Breast epithelium (tissue), 3 donors: ENCODE results near the gene MELTF.

ENCODE experiments used
- POLR2A ChIP-seq: fragments of 450-650 bp; IDR thresholded peaks from one replicate; pipeline ENCODE4 v1.6.1; 2016; ENCODE audit warnings: antibody characterized with exemption, mild to moderate bottlenecking, moderate library complexity
- POLR2AphosphoS5 ChIP-seq, 3 donors: sonication (generic); formaldehyde crosslinking; IDR thresholded peaks; one replicate each; pipeline ENCODE4 v1.6.1; 2017; ENCODE audit warnings: antibody characterized with exemption in 3 of 3
- TF ChIP-seq, protein P1 (sequence below), 3 donors: fragments of 450-650 bp; IDR thresholded peaks; one replicate each; pipeline ENCODE4 v1.5.1; 2016 to 2017; ENCODE audit warnings: antibody characterized with exemption in 3 of 3, mild to moderate bottlenecking in 3 of 3, moderate library complexity in 3 of 3

DNA sequence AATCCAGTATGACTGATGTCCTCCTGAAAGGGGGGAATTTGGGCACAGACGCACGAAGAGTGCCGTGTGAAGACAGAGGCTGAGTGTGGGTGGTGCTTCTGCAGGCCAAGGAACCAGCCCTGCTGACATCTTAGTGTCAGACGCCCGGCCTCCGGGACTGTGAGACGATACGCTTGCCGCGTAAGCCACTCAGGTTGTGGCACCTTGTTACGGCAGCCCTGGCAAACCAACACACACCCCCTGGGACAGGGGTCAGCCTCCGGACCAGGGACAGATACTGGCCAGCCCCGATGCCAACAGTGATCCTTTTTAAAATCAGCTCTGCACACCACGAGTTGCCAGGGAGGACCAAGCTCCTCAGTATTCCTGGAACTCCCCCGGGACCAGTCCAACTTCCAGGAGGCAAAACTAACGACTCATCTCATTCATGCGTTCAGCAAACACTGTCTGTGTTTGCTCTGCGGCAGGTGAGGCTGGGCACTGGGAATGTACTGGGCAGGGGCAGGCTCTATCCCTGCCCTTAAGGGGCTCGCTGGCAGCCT is 39.8 kb downstream of the MELTF start:
- TF ChIP-seq, protein P1, sequence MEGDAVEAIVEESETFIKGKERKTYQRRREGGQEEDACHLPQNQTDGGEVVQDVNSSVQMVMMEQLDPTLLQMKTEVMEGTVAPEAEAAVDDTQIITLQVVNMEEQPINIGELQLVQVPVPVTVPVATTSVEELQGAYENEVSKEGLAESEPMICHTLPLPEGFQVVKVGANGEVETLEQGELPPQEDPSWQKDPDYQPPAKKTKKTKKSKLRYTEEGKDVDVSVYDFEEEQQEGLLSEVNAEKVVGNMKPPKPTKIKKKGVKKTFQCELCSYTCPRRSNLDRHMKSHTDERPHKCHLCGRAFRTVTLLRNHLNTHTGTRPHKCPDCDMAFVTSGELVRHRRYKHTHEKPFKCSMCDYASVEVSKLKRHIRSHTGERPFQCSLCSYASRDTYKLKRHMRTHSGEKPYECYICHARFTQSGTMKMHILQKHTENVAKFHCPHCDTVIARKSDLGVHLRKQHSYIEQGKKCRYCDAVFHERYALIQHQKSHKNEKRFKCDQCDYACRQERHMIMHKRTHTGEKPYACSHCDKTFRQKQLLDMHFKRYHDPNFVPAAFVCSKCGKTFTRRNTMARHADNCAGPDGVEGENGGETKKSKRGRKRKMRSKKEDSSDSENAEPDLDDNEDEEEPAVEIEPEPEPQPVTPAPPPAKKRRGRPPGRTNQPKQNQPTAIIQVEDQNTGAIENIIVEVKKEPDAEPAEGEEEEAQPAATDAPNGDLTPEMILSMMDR (IDR thresholded peaks at IDR 0.05) = no peak
- TF ChIP-seq POLR2AphosphoS5 (IDR thresholded peaks at IDR 0.05) (no peak), POLR2A (no peak)
